ENCODE measurements around the gene RPTOR. TPM values are rescaled to one million over a fixed set of nuclear protein-coding genes. Genes with fewer than 3 reads are reported as not detected.

The RPTOR gene
- total RNA-seq, 1 donor, result 27.9 TPM

DNA sequence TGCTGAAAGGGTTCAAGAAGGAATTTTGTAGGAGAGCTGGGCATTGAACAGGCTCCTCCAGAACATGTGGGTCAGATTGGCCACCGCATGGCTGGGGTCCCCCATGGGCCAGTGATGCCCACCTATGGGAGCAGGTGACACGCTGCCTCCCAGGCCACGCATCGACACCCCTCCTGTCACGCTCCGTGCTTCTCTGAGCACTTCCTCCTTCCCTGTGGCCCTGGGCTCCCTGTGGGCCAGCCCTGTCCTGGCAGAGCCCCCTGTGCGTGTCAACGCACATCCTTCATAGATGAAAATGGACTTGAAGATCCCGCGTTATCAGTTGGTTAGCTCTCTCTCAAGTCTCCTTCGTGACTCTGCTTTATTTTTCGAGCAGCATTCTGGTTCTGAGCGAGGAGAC, 160.3 kb downstream of the RPTOR start:
- Histone ChIP-seq H2AFZ (ENCODE audit: low read length) (no peak overlapping the region), H3K27me3 (ENCODE audit: insufficient read depth, low read length) (no peaks in the 10 kb centered on the region), H3K9me3 (ENCODE audit: low read depth, low read length) (no peaks in the 10 kb centered on the region), H3K4me2 (ENCODE audit: insufficient read depth, low read length) (no peak overlapping the region), H3K36me3 (ENCODE audit: insufficient read depth, low read length) (peaks cover 5% of the 10 kb centered on the region), H3K79me2 (ENCODE audit: insufficient read depth, low read length) (peaks cover 68% of the 10 kb centered on the region), H3K4me1 (ENCODE audit: insufficient read depth, low read length) (peaks cover 3% of the 10 kb centered on the region), H3K27ac (ENCODE audit: low read depth, low read length) (peak overlapping the region; percentile 3), H4K20me1 (ENCODE audit: insufficient read depth, low read length) (peaks cover 32% of the 10 kb centered on the region), H3K4me3 (ENCODE audit: insufficient read depth, low read length) (no peak overlapping the region)
- no peak for DNase-seq (ENCODE audit: insufficient read length, low spot score, missing footprints)
- TF ChIP-seq, protein P1, sequence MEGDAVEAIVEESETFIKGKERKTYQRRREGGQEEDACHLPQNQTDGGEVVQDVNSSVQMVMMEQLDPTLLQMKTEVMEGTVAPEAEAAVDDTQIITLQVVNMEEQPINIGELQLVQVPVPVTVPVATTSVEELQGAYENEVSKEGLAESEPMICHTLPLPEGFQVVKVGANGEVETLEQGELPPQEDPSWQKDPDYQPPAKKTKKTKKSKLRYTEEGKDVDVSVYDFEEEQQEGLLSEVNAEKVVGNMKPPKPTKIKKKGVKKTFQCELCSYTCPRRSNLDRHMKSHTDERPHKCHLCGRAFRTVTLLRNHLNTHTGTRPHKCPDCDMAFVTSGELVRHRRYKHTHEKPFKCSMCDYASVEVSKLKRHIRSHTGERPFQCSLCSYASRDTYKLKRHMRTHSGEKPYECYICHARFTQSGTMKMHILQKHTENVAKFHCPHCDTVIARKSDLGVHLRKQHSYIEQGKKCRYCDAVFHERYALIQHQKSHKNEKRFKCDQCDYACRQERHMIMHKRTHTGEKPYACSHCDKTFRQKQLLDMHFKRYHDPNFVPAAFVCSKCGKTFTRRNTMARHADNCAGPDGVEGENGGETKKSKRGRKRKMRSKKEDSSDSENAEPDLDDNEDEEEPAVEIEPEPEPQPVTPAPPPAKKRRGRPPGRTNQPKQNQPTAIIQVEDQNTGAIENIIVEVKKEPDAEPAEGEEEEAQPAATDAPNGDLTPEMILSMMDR (IDR thresholded peaks at IDR 0.05; ENCODE audit: extremely low read depth, low read depth, low read length), result no peak

DNA sequence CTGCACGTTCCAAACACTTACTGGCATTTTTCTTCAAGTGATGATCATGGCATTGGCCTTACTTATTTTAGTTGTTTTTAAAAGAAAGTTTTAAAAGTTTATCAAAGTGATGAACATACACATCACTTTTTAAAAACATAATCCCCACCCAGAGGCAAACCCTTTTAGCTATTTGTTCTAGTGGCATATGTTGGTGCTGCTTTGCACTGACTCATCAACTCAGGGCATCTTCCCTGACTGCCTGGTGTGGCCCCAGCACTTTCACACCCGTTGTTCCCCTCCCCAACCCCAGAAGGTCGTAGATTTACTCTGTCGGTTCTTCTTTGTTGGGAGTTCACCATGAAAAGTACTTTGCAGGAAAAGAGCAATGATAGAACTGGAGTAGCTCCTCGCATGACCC, 161.3 kb downstream of the RPTOR start:
- H2AFZ ChIP-seq (ENCODE audit: low read length), result no peak overlapping the region
- TF ChIP-seq, protein P1 (IDR thresholded peaks at IDR 0.05; ENCODE audit: extremely low read depth, low read depth, low read length), result no peak
- H3K27me3 ChIP-seq (ENCODE audit: insufficient read depth, low read length), result no peaks in the 10 kb centered on the region
- peaks cover 3% of the 10 kb centered on the region for H3K4me1 ChIP-seq (ENCODE audit: insufficient read depth, low read length)
- no peak for DNase-seq (ENCODE audit: insufficient read length, low spot score, missing footprints)
- H4K20me1 ChIP-seq (ENCODE audit: insufficient read depth, low read length), result peaks cover 30% of the 10 kb centered on the region
- no peak overlapping the region for H3K4me3 ChIP-seq (ENCODE audit: insufficient read depth, low read length)
- no peaks in the 10 kb centered on the region for H3K9me3 ChIP-seq (ENCODE audit: low read depth, low read length)
- no peak overlapping the region for H3K27ac ChIP-seq (ENCODE audit: low read depth, low read length)
- no peak overlapping the region for H3K4me2 ChIP-seq (ENCODE audit: insufficient read depth, low read length)
- H3K79me2 ChIP-seq (ENCODE audit: insufficient read depth, low read length), result peaks cover 65% of the 10 kb centered on the region
- peaks cover 5% of the 10 kb centered on the region for H3K36me3 ChIP-seq (ENCODE audit: insufficient read depth, low read length)

DNA sequence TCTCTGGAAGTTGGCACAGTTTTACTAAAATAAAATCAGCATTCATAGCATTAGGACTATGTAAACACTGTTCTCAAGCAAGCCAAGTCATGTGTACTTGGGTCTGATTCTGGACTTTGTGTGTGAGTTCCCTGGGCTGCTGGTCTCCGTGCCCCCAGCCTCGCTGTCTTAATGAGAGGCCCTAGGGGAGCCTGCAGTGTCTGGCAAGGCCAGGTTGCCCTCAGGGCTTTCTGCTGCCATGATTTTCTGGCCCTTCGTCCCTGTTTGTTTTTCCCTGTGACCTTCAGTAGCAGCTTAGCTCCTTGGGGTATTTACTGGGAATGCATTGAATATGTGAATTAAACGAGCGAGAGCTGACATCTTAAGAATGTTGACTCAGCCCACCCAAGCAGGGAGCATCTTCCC, 161.8 kb downstream of the RPTOR start:
- DNase-seq (ENCODE audit: insufficient read length, low spot score, missing footprints), result no peak
- no peak overlapping the region for H2AFZ ChIP-seq (ENCODE audit: low read length)
- no peak overlapping the region for H3K4me2 ChIP-seq (ENCODE audit: insufficient read depth, low read length)
- no peak overlapping the region for H3K27ac ChIP-seq (ENCODE audit: low read depth, low read length)
- H3K9me3 ChIP-seq (ENCODE audit: low read depth, low read length), result no peaks in the 10 kb centered on the region
- H3K79me2 ChIP-seq (ENCODE audit: insufficient read depth, low read length), result peaks cover 64% of the 10 kb centered on the region
- TF ChIP-seq, protein P1 (IDR thresholded peaks at IDR 0.05; ENCODE audit: extremely low read depth, low read depth, low read length), result no peak
- H3K27me3 ChIP-seq (ENCODE audit: insufficient read depth, low read length), result no peaks in the 10 kb centered on the region
- H4K20me1 ChIP-seq (ENCODE audit: insufficient read depth, low read length), result peaks cover 26% of the 10 kb centered on the region
- H3K4me3 ChIP-seq (ENCODE audit: insufficient read depth, low read length), result no peak overlapping the region
- peaks cover 5% of the 10 kb centered on the region for H3K36me3 ChIP-seq (ENCODE audit: insufficient read depth, low read length)
- peaks cover 3% of the 10 kb centered on the region for H3K4me1 ChIP-seq (ENCODE audit: insufficient read depth, low read length)

DNA sequence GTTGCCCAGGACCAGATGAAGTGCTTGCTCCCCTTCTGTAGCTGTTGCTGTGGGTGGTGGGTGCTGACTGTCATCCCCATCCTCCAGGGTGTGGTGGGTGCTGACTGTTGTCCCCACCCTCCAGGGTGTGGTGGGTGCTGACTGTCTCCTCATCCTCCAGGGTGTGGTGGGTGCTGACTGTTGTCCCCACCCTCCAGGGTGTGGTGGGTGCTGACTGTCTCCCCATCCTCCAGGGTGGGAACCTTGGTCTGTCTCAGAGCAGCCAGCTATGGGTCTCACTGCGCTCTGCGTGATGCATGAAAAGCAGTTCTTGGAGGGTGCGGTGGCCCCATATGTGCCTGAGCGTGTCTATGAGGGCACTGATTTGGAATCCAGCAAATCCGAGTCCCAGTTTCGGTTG, 163.8 kb downstream of the RPTOR start:
- H3K4me2 ChIP-seq (ENCODE audit: insufficient read depth, low read length), result no peak overlapping the region
- no peak for DNase-seq (ENCODE audit: insufficient read length, low spot score, missing footprints)
- H3K4me1 ChIP-seq (ENCODE audit: insufficient read depth, low read length), result peaks cover 3% of the 10 kb centered on the region
- peaks cover 59% of the 10 kb centered on the region for H3K79me2 ChIP-seq (ENCODE audit: insufficient read depth, low read length)
- H3K27ac ChIP-seq (ENCODE audit: low read depth, low read length), result no peak overlapping the region
- TF ChIP-seq, protein P1 (IDR thresholded peaks at IDR 0.05; ENCODE audit: extremely low read depth, low read depth, low read length), result no peak
- H2AFZ ChIP-seq (ENCODE audit: low read length), result no peak overlapping the region
- peaks cover 22% of the 10 kb centered on the region for H4K20me1 ChIP-seq (ENCODE audit: insufficient read depth, low read length)
- peaks cover 5% of the 10 kb centered on the region for H3K36me3 ChIP-seq (ENCODE audit: insufficient read depth, low read length)
- no peak overlapping the region for H3K4me3 ChIP-seq (ENCODE audit: insufficient read depth, low read length)
- H3K27me3 ChIP-seq (ENCODE audit: insufficient read depth, low read length), result no peaks in the 10 kb centered on the region
- no peaks in the 10 kb centered on the region for H3K9me3 ChIP-seq (ENCODE audit: low read depth, low read length)
